Naive B cell (primary cell): ENCODE results near the gene ZFAND3. TPM values are rescaled to one million over a fixed set of nuclear protein-coding genes. Genes with fewer than 3 reads are reported as not detected.
A peak's percentile ranks its signal among the peaks of the same experiment; 100 is the strongest.

Experiments
- ATAC-seq, 2 donors: fragments of 150-1000 bp; cut with Tn5 transposase; 2 replicates each; pipeline ENCODE4 v1.10.0; 2021; ENCODE audit warnings: low read depth in 2 of 2, mild to moderate bottlenecking in 2 of 2, moderate library complexity in 2 of 2
- DNase-seq: peaks from one replicate; pipeline ENCODE4 v3.0.0; 2022
- H3K27ac Mint-ChIP-seq, 6 donors: one replicate each; pipeline ENCODE4 v1.8.0; 2020 to 2022; ENCODE audit warnings: mild to moderate bottlenecking in 6 of 6, mixed read lengths in 6 of 6, moderate library complexity in 5 of 6, inconsistent platforms in 2 of 6
- H3K27me3 Mint-ChIP-seq, 3 donors: one replicate each; pipeline ENCODE4 v1.8.0; 2021 to 2022; ENCODE audit warnings: mixed read lengths in 3 of 3, mild to moderate bottlenecking in 1 of 3
- H3K36me3 Mint-ChIP-seq, 2 donors: one replicate each; pipeline ENCODE4 v1.8.0; 2020 to 2022; ENCODE audit warnings: mixed read lengths in 2 of 2, inconsistent platforms in 1 of 2, mild to moderate bottlenecking in 1 of 2
- H3K4me1 Mint-ChIP-seq, 3 donors: one replicate each; pipeline ENCODE4 v1.8.0; 2020 to 2022; ENCODE audit warnings: mixed read lengths in 3 of 3, inconsistent platforms in 1 of 3, mild to moderate bottlenecking in 1 of 3, moderate library complexity in 1 of 3
- H3K4me3 Mint-ChIP-seq, 8 donors: one replicate each; pipeline ENCODE4 v1.8.0; 2020 to 2022; ENCODE audit warnings: mild to moderate bottlenecking in 8 of 8, mixed read lengths in 8 of 8, moderate library complexity in 8 of 8, inconsistent platforms in 2 of 8
- H3K9me3 Mint-ChIP-seq, 7 donors: one replicate each; pipeline ENCODE4 v1.8.0; 2020 to 2022; ENCODE audit warnings: mixed read lengths in 7 of 7, mild to moderate bottlenecking in 5 of 7, inconsistent platforms in 2 of 7, moderate library complexity in 1 of 7
- polyA plus RNA-seq, 6 donors: library from polyadenylated mRNA; unstranded; fragments of 300-500 nt; fragmentation: Illumina TruSeq; gene quantifications; one replicate each; pipeline ENCODE4 v1.2.3, GENCODE V29; 2021; ENCODE audit warnings: low read depth in 6 of 6

The ZFAND3 gene
- polyA plus RNA-seq, 6 donors from 2014 or later, result 1.9 to 6.7 (median 4.4) TPM

DNA sequence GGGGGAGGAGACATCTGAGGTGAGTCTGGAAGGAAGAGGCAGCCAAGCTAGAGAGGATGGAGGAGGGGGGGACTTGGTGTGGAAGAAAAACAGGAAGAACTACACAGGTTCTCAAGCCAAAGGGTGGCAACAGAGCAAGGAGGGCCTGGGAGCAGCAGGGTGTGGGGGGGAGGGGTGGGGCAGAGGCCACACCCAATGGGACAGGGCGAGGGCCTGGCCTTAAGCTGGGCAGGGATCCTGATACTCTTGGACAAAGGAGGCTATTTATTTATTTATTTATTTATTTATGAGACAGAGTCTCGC is 359.0 kb downstream of the ZFAND3 start:
- H3K4me3 Mint-ChIP-seq, result no peak overlapping the region
- H3K9me3 Mint-ChIP-seq, result no peaks in the 10 kb centered on the region
- peaks cover under 1 to 5% of the 10 kb centered on the region in 2 donors for H3K36me3 Mint-ChIP-seq
- H3K27me3 Mint-ChIP-seq, result no peaks in the 10 kb centered on the region
- H3K27ac Mint-ChIP-seq, result peak overlapping the region in 3 of 6 donors; percentile 45 to 87 (median 52)
- no peak for DNase-seq
- peaks cover 3 to 8% (median 6%) of the 10 kb centered on the region in 3 donors for H3K4me1 Mint-ChIP-seq
- no peak for ATAC-seq

DNA sequence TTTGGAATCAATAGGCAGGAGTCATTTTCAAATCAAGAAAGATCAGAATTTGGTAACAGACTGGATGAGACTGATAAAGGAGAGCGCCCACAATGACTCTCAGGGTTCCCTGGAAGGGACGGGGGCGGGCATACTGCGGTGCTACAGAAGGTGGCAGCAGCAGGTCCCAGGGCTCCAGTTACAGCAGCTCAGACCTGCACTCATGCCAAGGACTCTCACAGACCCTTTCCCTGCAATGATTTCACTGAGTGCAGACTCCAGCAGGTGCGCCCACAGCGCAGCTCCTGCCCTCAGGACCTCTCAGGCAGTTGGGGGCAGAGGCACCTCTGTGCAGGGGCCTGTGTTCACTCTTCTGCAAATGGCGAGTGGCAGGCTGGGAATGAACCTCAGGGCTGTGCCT is 359.8 kb downstream of the ZFAND3 start:
- peaks cover 5 to 8% of the 10 kb centered on the region in 2 donors for H3K36me3 Mint-ChIP-seq
- DNase-seq, result no peak
- H3K4me3 Mint-ChIP-seq, result no peak overlapping the region
- no peaks in the 10 kb centered on the region for H3K9me3 Mint-ChIP-seq
- peaks cover 3 to 8% (median 6%) of the 10 kb centered on the region in 3 donors for H3K4me1 Mint-ChIP-seq
- no peak for ATAC-seq
- H3K27me3 Mint-ChIP-seq, result no peaks in the 10 kb centered on the region
- peak overlapping the region in 1 of 6 donors; percentile 53 for H3K27ac Mint-ChIP-seq

- ATAC-seq, result no peak
- H3K4me3 Mint-ChIP-seq, result no peak overlapping the region
- H3K36me3 Mint-ChIP-seq, result peaks cover 5 to 10% of the 10 kb centered on the region in 2 donors
- H3K27me3 Mint-ChIP-seq, result no peaks in the 10 kb centered on the region
- peaks cover 3 to 8% (median 6%) of the 10 kb centered on the region in 3 donors for H3K4me1 Mint-ChIP-seq
- DNase-seq, result no peak
- no peak overlapping the region for H3K27ac Mint-ChIP-seq
- no peaks in the 10 kb centered on the region for H3K9me3 Mint-ChIP-seq
Observed at GRCh38 chr6:38179794-38180430, 360.4 kb downstream of the ZFAND3 start.

- no peak for ATAC-seq
- H3K27me3 Mint-ChIP-seq, result no peaks in the 10 kb centered on the region
- H3K36me3 Mint-ChIP-seq, result peaks cover 5 to 10% of the 10 kb centered on the region in 2 donors
- no peaks in the 10 kb centered on the region for H3K9me3 Mint-ChIP-seq
- peak overlapping the region in 1 of 6 donors; percentile 64 for H3K27ac Mint-ChIP-seq
- H3K4me1 Mint-ChIP-seq, result peaks cover 3 to 8% (median 6%) of the 10 kb centered on the region in 3 donors
- no peak overlapping the region for H3K4me3 Mint-ChIP-seq
- DNase-seq, result no peak
Observed at GRCh38 chr6:38180586-38180985, 361.1 kb downstream of the ZFAND3 start.

- Mint-ChIP-seq H3K4me3 (no peak overlapping the region), H3K9me3 (no peaks in the 10 kb centered on the region), H3K36me3 (peaks cover 5 to 16% of the 10 kb centered on the region in 2 donors), H3K27ac (peak overlapping the region in 1 of 6 donors; percentile 69), H3K27me3 (no peaks in the 10 kb centered on the region), H3K4me1 (peaks cover 3 to 8% (median 6%) of the 10 kb centered on the region in 3 donors)
- no peak for DNase-seq
- no peak for ATAC-seq
Observed at GRCh38 chr6:38182426-38182825, 362.9 kb downstream of the ZFAND3 start.

DNA sequence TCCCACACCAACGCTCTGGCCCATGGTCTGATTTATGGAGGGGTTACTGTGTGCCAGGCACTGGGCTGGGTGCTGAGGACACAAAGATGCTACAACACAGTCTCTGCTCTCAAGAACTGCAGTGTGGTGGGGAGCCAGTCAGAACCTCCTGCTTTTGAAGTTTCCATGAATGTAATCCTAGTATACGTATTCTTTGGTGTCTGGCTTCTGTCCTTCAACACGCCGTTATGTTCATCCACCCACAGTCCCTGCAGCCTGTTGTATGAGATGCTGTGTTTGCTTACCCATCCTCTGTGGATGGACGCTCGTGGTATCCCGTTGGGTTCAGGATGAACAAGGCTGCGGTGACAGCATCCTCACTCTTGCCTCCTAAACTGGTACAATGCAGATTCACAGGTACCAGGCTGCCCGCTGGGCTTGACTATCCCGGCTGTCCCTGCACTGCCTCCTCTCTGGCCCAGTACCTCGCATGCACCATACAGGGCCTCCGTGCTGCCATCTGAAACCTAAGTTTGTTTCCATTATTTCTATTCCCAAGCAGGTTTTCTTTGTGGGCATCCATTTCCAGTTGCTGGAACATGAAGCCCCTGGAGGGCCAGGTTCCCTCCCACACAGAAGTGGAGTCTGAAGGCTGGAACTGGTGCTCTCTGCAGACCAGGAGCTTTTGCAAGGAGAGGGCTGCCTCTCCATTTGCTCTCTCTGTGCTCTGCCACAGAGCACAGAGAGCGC is 364.5 kb downstream of the ZFAND3 start:
- H3K36me3 Mint-ChIP-seq, result peaks cover 8 to 26% of the 10 kb centered on the region in 2 donors
- H3K4me1 Mint-ChIP-seq, result peaks cover 0 to 6% (median 3%) of the 10 kb centered on the region in 3 donors
- ATAC-seq (no peak), DNase-seq (no peak)
- H3K4me3 Mint-ChIP-seq, result no peak overlapping the region
- H3K9me3 Mint-ChIP-seq, result no peaks in the 10 kb centered on the region
- no peaks in the 10 kb centered on the region for H3K27me3 Mint-ChIP-seq
- H3K27ac Mint-ChIP-seq, result peak overlapping the region in 2 of 6 donors; percentile 30 to 32

- ATAC-seq (no peak), DNase-seq (no peak)
- H3K9me3 Mint-ChIP-seq, result no peaks in the 10 kb centered on the region
- no peaks in the 10 kb centered on the region for H3K27me3 Mint-ChIP-seq
- peaks cover 0 to 6% (median under 1%) of the 10 kb centered on the region in 3 donors for H3K4me1 Mint-ChIP-seq
- H3K36me3 Mint-ChIP-seq, result peaks cover 8 to 26% of the 10 kb centered on the region in 2 donors
- H3K27ac Mint-ChIP-seq, result no peak overlapping the region
- H3K4me3 Mint-ChIP-seq, result no peak overlapping the region
Observed at GRCh38 chr6:38184585-38185080, 365.1 kb downstream of the ZFAND3 start.

- DNase-seq, result no peak
- peaks cover 8 to 26% of the 10 kb centered on the region in 2 donors for H3K36me3 Mint-ChIP-seq
- ATAC-seq, result no peak
- H3K4me1 Mint-ChIP-seq, result peaks cover 0 to 6% (median 0%) of the 10 kb centered on the region in 3 donors
- H3K27me3 Mint-ChIP-seq, result no peaks in the 10 kb centered on the region
- peak overlapping the region in 1 of 6 donors; percentile 76 for H3K27ac Mint-ChIP-seq
- no peaks in the 10 kb centered on the region for H3K9me3 Mint-ChIP-seq
- peak overlapping the region in 1 of 8 donors; percentile 10 for H3K4me3 Mint-ChIP-seq
Observed at GRCh38 chr6:38185244-38185643, 365.7 kb downstream of the ZFAND3 start.

DNA sequence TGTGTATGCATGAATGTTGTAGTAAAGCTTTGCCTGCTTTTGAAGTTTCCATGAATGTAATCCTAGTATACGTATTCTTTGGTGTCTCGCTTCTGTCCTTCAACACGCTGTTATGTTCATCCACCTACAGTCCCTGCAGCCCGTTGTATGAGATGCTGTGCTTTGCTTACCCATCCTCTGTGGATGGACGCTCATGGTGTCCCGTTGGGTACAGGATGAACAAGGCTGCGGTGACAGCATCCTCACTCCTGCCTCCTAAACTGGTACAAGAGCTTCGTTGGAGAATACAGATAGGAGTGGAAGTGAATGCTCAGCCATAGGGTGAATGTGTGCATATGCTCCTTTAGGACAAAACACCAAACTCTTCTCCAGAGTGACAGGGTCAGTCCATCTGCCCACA is 366.2 kb downstream of the ZFAND3 start:
- Mint-ChIP-seq H3K9me3 (no peaks in the 10 kb centered on the region), H3K4me1 (peaks cover 0 to 6% (median 0%) of the 10 kb centered on the region in 3 donors), H3K27me3 (no peaks in the 10 kb centered on the region), H3K36me3 (peaks cover 8 to 26% of the 10 kb centered on the region in 2 donors), H3K4me3 (peak overlapping the region in 1 of 8 donors; percentile 9), H3K27ac (peak overlapping the region in 1 of 6 donors; percentile 76)
- no peak for ATAC-seq
- no peak for DNase-seq

- Mint-ChIP-seq H3K27me3 (no peaks in the 10 kb centered on the region), H3K36me3 (peaks cover 8 to 38% of the 10 kb centered on the region in 2 donors), H3K4me1 (peaks cover 0 to 6% (median 0%) of the 10 kb centered on the region in 3 donors), H3K27ac (peak overlapping the region in 2 of 6 donors; percentile 70 to 86), H3K9me3 (no peaks in the 10 kb centered on the region), H3K4me3 (no peak overlapping the region)
- DNase-seq (no peak), ATAC-seq (no peak)
Observed at GRCh38 chr6:38187325-38187724, 367.8 kb downstream of the ZFAND3 start.

DNA sequence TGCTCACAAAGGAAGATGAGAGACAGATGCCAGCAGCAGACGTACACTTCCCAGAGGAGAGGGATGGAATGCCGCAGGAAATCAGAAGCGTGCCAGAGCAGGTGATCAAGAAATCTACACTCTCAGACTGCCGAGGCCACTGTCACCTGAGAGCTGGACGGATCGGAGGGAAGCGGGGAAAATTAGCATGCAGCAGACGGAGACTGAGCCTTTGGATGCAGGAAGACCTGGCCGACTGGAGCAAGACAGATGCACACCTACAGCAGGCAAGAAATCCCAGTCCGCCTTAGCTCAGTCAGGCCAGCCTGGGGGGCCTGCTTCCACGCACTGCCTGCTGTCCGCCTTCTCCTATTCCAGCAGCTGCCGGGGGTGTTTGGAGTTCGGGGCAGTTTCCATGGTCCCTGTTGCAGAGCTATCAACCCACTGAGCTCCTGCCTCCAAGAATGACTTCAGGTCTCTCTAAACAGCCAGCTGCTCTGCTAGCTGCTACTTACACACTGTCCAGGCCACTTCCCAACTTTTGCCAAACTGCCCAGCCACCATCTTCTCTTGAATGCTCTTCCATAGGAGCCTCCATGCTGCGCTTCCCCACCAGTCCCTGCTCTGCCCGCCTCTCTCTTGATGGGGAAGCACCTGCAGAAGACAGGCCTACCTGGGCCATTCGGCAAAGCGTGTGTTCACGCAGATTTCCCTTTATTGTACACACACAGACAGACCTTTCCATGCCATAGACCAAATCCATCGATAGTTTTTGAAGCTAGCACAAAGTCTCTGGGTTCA is 368.5 kb downstream of the ZFAND3 start:
- ATAC-seq (no peak), DNase-seq (no peak)
- Mint-ChIP-seq H3K4me3 (no peak overlapping the region), H3K27ac (peak overlapping the region in 3 of 6 donors; percentile 13 to 86 (median 70)), H3K4me1 (peaks cover 0 to 6% (median 0%) of the 10 kb centered on the region in 3 donors), H3K27me3 (no peaks in the 10 kb centered on the region), H3K9me3 (no peaks in the 10 kb centered on the region), H3K36me3 (peaks cover 8 to 38% of the 10 kb centered on the region in 2 donors)

DNA sequence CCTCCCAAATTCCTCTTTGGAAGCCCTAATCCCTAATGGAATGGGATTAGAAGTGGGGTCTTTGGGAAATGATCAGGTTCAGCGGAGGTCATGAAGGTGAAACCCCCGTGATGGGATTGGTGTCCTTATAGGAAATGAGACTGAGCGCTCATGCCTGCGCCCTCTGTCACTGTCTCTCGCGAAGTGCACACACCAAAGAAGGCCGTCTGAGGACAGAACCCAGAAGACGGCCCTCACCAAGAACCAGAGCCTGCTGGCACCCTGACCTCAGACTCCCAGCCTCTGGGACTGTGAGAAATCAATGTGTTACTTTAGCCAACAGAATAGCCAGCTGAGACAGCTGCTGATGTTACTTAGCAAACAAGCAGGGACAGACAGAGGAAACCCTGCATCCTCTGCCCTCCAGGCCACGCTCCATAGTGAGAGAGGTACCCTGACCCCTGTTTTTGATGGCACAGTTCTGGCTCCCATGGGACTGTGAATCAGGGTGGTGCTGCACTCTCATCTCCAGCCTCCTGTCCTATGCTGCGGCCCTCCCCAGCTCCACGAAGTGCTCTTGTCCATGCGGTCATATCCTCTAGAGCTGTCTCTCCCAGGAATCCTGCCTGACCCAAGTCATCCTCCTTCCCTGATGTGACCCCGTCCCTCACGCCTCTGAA is 369.3 kb downstream of the ZFAND3 start:
- H3K9me3 Mint-ChIP-seq, result no peaks in the 10 kb centered on the region
- H3K36me3 Mint-ChIP-seq, result peaks cover 8 to 35% of the 10 kb centered on the region in 2 donors
- no peaks in the 10 kb centered on the region for H3K27me3 Mint-ChIP-seq
- ATAC-seq (no peak), DNase-seq (no peak)
- H3K4me1 Mint-ChIP-seq, result peaks cover 0 to 6% (median 0%) of the 10 kb centered on the region in 3 donors
- H3K27ac Mint-ChIP-seq, result peak overlapping the region in 1 of 6 donors; percentile 66
- H3K4me3 Mint-ChIP-seq, result peak overlapping the region in 1 of 8 donors; percentile 47

DNA sequence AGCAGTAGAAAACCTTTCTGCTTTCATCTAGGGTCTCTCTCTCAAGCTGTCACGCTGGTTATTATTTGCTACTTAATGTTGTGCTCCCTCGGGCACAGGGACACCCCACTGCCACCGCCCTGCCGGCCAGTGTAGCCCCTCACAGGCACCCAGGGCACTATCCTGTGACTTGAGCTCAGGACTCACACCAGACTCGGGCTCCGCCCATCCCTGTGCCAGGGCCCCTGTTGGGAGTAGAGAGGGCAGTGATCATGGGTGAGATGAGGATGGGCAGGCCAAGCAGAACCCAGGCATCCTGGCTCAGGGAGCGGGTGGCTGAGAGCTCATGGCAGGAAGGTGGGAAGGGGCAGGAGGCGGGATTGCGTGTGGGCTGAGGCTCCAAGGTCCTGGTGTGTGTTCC is 371.9 kb downstream of the ZFAND3 start:
- no peaks in the 10 kb centered on the region for H3K27me3 Mint-ChIP-seq
- no peak overlapping the region for H3K27ac Mint-ChIP-seq
- DNase-seq, result no peak
- peaks cover 5 to 28% of the 10 kb centered on the region in 2 donors for H3K36me3 Mint-ChIP-seq
- H3K9me3 Mint-ChIP-seq, result no peaks in the 10 kb centered on the region
- no peak overlapping the region for H3K4me3 Mint-ChIP-seq
- no peak for ATAC-seq
- peaks cover 0 to 6% (median 0%) of the 10 kb centered on the region in 3 donors for H3K4me1 Mint-ChIP-seq
